IMR-90 (cell line): ENCODE measurements around the gene WDR89. TPM values are rescaled to one million over a fixed set of nuclear protein-coding genes. Genes with fewer than 3 reads are reported as not detected.

ENCODE experiments used
- ATAC-seq: fragments of 200-7000 bp; cut with Tn5 transposase; 2 replicates; pipeline ENCODE4 v1.9.1; 2020; ENCODE audit warnings: low read depth, mild to moderate bottlenecking, moderate library complexity
- BruUV-seq: library from RNA; stranded (reverse); fragments of 400-500 nt; replicated peaks from 2 replicates; lab custom pipeline; 2021; lab: Mats Ljungman, UMichigan
- CTCF ChIA-PET: fragments of 300-600 bp; formaldehyde crosslinking; extraction: SDS; loops from one replicate; lab custom pipeline; 2021; ENCODE audit warnings: antibody characterized with exemption; lab: Yijun Ruan, JAX
- POLR2A ChIA-PET: fragments of 300-600 bp; sonication (Branson Sonifier 250); formaldehyde crosslinking; loops from one replicate; lab custom pipeline; 2022; ENCODE audit warnings: antibody characterized with exemption; ENCODE audit not compliant: unreplicated experiment; lab: Charles Lee
- DNase-seq: peaks from one replicate; pipeline ENCODE4 v3.0.0; 2013
- H2AFZ ChIP-seq: replicated peaks from 2 replicates; pipeline ENCODE3; 2013; ENCODE audit warnings: low read length, mild to moderate bottlenecking; ENCODE audit not compliant: poor library complexity
- H2AK5ac ChIP-seq: 2 replicates; pipeline ENCODE4 v1.6.1; 2013; ENCODE audit warnings: low read depth, low read length, inconsistent platforms
- H2AK9ac ChIP-seq: replicated peaks from 2 replicates; pipeline ENCODE3; 2013; ENCODE audit warnings: mild to moderate bottlenecking, low read depth, low read length, moderate library complexity; ENCODE audit not compliant: poor library complexity
- H2BK120ac ChIP-seq: 2 replicates; pipeline ENCODE4 v1.6.1; 2013; ENCODE audit warnings: low read depth, low read length, inconsistent platforms
- H2BK15ac ChIP-seq: 3 replicates; pipeline ENCODE4 v1.6.1; 2013; ENCODE audit warnings: low read depth, low read length, inconsistent platforms
- H2BK20ac ChIP-seq: 2 replicates; pipeline ENCODE4 v1.6.1; 2013; ENCODE audit warnings: low read depth, mild to moderate bottlenecking, inconsistent platforms, low read length, moderate library complexity
- H2BK5ac ChIP-seq: 2 replicates; pipeline ENCODE4 v1.6.1; 2013; ENCODE audit warnings: mild to moderate bottlenecking, low read depth, low read length, inconsistent platforms; ENCODE audit not compliant: poor library complexity, severe bottlenecking
- H3K14ac ChIP-seq: replicated peaks from 2 replicates; pipeline ENCODE4 v1.6.1; 2013; ENCODE audit warnings: low read depth, low read length, inconsistent platforms
- H3K18ac ChIP-seq: 2 replicates; pipeline ENCODE4 v1.6.1; 2013; ENCODE audit warnings: low read depth, low read length, control low read depth
- H3K23ac ChIP-seq: 2 replicates; pipeline ENCODE4 v1.6.1; 2013; ENCODE audit warnings: low read depth, low read length, inconsistent platforms
- H3K27ac ChIP-seq: 2 replicates; pipeline ENCODE4 v1.5.1; 2013; ENCODE audit warnings: mild to moderate bottlenecking, control low read depth, low read length; ENCODE audit not compliant: insufficient read depth
- H3K27me3 ChIP-seq: 2 replicates; pipeline ENCODE4 v1.6.1; 2013; ENCODE audit warnings: low read length; ENCODE audit not compliant: control insufficient read depth, insufficient read depth
- H3K36me3 ChIP-seq: 2 replicates; pipeline ENCODE4 v1.6.1; 2013; ENCODE audit warnings: low read length, mixed read lengths; ENCODE audit not compliant: control insufficient read depth, insufficient read depth
- H3K4ac ChIP-seq: 2 replicates; pipeline ENCODE4 v1.6.1; 2013; ENCODE audit warnings: low read depth, low read length, inconsistent platforms
- H3K4me1 ChIP-seq: 2 replicates; pipeline ENCODE4 v1.6.1; 2013; ENCODE audit warnings: low read length, mixed read lengths; ENCODE audit not compliant: control insufficient read depth, insufficient read depth
- H3K4me2 ChIP-seq: 2 replicates; pipeline ENCODE4 v1.6.1; 2013; ENCODE audit warnings: low read depth, mild to moderate bottlenecking, control low read depth, low read length, moderate library complexity
- H3K4me3 ChIP-seq: 2 replicates; pipeline ENCODE4 v1.5.1; 2013; ENCODE audit warnings: low read depth, mild to moderate bottlenecking, control low read depth, low read length, moderate library complexity; ENCODE audit not compliant: insufficient read depth
- H3K56ac ChIP-seq: 2 replicates; pipeline ENCODE4 v1.6.1; 2013; ENCODE audit warnings: low read length, inconsistent platforms; ENCODE audit not compliant: insufficient read depth; ENCODE audit errors: extremely low read depth
- H3K79me1 ChIP-seq, 2 experiments: 2 replicates each; pipeline ENCODE4 v1.6.1; 2013; ENCODE audit warnings: low read length in 2 of 2, inconsistent platforms in 1 of 2, low read depth in 1 of 2
- H3K9ac ChIP-seq: 2 replicates; pipeline ENCODE4 v1.6.1; 2013; ENCODE audit warnings: low read depth, low read length, control low read depth
- H3K9me1 ChIP-seq: 2 replicates; pipeline ENCODE4 v1.6.1; 2013; ENCODE audit warnings: low read length, inconsistent platforms; ENCODE audit not compliant: insufficient read depth
- H3K9me3 ChIP-seq: 2 replicates; pipeline ENCODE4 v1.6.1; 2013; ENCODE audit warnings: low read length; ENCODE audit not compliant: control insufficient read depth, insufficient read depth
- H4K20me1 ChIP-seq: 2 replicates; pipeline ENCODE4 v1.6.1; 2013; ENCODE audit warnings: low read length, inconsistent platforms; ENCODE audit not compliant: insufficient read depth
- H4K5ac ChIP-seq: 2 replicates; pipeline ENCODE4 v1.6.1; 2013; ENCODE audit warnings: mild to moderate bottlenecking, low read depth, low read length, control low read depth
- H4K8ac ChIP-seq, 2 experiments: 2 replicates each; pipeline ENCODE4 v1.6.1; 2013; ENCODE audit warnings: low read depth in 2 of 2, low read length in 2 of 2, control low read depth in 1 of 2, inconsistent platforms in 1 of 2
- H4K91ac ChIP-seq: 2 replicates; pipeline ENCODE4 v1.6.1; 2013; ENCODE audit warnings: low read depth, low read length, inconsistent platforms; ENCODE audit not compliant: insufficient read depth
- BHLHE40 ChIP-seq: fragments of 150-350 bp; IDR thresholded peaks from 2 replicates; pipeline ENCODE4 v1.6.1; 2016; ENCODE audit warnings: mild to moderate bottlenecking, low read depth, low read length
- CEBPB ChIP-seq: IDR thresholded peaks from 2 replicates; pipeline ENCODE4 v1.6.1; 2012; ENCODE audit warnings: low read depth, low read length, improper control_type of control experiment
- CHD1 ChIP-seq: IDR thresholded peaks from 2 replicates; pipeline ENCODE4 v1.6.1; 2012; ENCODE audit warnings: low read depth, low read length, improper control_type of control experiment
- CTCF ChIP-seq: conservative IDR thresholded peaks from 2 replicates; pipeline ENCODE4 v1.5.1; 2012; ENCODE audit warnings: mild to moderate bottlenecking, low read depth, low read length, improper control_type of control experiment
- ELK1 ChIP-seq: fragments of 150-350 bp; IDR thresholded peaks from 2 replicates; pipeline ENCODE4 v1.6.1; 2016; ENCODE audit warnings: low read depth, mild to moderate bottlenecking, low read length, moderate library complexity, borderline replicate concordance
- FOS ChIP-seq: fragments of 150-350 bp; IDR thresholded peaks from 2 replicates; pipeline ENCODE4 v1.6.1; 2016; ENCODE audit warnings: low read depth, low read length
- MAFK ChIP-seq: IDR thresholded peaks from 2 replicates; pipeline ENCODE4 v1.6.1; 2012; ENCODE audit warnings: low read depth, low read length, improper control_type of control experiment
- MAZ ChIP-seq: IDR thresholded peaks from 2 replicates; pipeline ENCODE4 v1.6.1; 2012; ENCODE audit warnings: low read depth, mild to moderate bottlenecking, low read length, improper control_type of control experiment, moderate library complexity, borderline replicate concordance
- MXI1 ChIP-seq: IDR thresholded peaks from 2 replicates; pipeline ENCODE4 v1.6.1; 2012; ENCODE audit warnings: low read depth, mild to moderate bottlenecking, low read length, moderate library complexity, borderline replicate concordance
- NFE2L2 ChIP-seq: fragments of 150-350 bp; IDR thresholded peaks from 2 replicates; pipeline ENCODE4 v1.6.1; 2016; ENCODE audit warnings: low read depth, mild to moderate bottlenecking, low read length
- POLR2A ChIP-seq: IDR thresholded peaks from 2 replicates; pipeline ENCODE4 v1.6.1; 2012; ENCODE audit warnings: mild to moderate bottlenecking, low read depth, low read length
- RAD21 ChIP-seq: IDR thresholded peaks from 2 replicates; pipeline ENCODE4 v1.6.1; 2012; ENCODE audit warnings: low read length, improper control_type of control experiment
- RCOR1 ChIP-seq: IDR thresholded peaks from 2 replicates; pipeline ENCODE4 v1.6.1; 2012; ENCODE audit warnings: mild to moderate bottlenecking, low read length, improper control_type of control experiment; ENCODE audit not compliant: insufficient replicate concordance
- RFX5 ChIP-seq: IDR thresholded peaks from 2 replicates; pipeline ENCODE4 v1.8.0; 2012; ENCODE audit warnings: low read depth, mild to moderate bottlenecking, low read length, moderate library complexity
- SMC3 ChIP-seq: fragments of 150-350 bp; IDR thresholded peaks from 2 replicates; pipeline ENCODE4 v1.6.1; 2016; ENCODE audit warnings: low read depth, mild to moderate bottlenecking, antibody characterized with exemption, low read length, moderate library complexity
- USF2 ChIP-seq: fragments of 150-350 bp; IDR thresholded peaks from 2 replicates; pipeline ENCODE4 v1.6.1; 2017; ENCODE audit warnings: mild to moderate bottlenecking, antibody characterized with exemption, low read length, low read depth
- WGBS, 2 experiments: methylation state at CpG; one replicate each; pipeline versions ENCODE4 v1.1.5 to v1.1.7; 2013; ENCODE audit warnings: missing lambda C conversion rate in 2 of 2; ENCODE audit not compliant: insufficient read length in 1 of 2; ENCODE audit errors: extremely low coverage in 2 of 2; 5-methylcytosine and 5-hydroxymethylcytosine counted together
- dilution Hi-C: fragments of 300-500 bp; cut with HindIII; formaldehyde crosslinking; loops from one replicate; pipeline ENCODE4 v1.14.3; 2018; ENCODE audit warnings: low sequenced_read_pairs; ENCODE audit not compliant: unreplicated experiment
- in situ Hi-C: fragments of 300-500 bp; cut with MboI; formaldehyde crosslinking; loops from 3 replicates; pipeline ENCODE4 v1.14.3; 2019; ENCODE audit warnings: low sequenced_read_pairs, inconsistent platforms, mixed read lengths
- intact Hi-C: fragments of 100-400 bp; cut with micrococcal nuclease; formaldehyde crosslinking; loops from 2 replicates; pipeline ENCODE4 v1.10.0; 2022
- polyA plus RNA-seq, 3 experiments: library from polyadenylated mRNA; depleted of rRNA; stranded (reverse); fragments of >200 nt; gene quantifications; 2 replicates each; pipeline ENCODE4 v1.2.3, GENCODE V29; 2012; ENCODE audit warnings: low replicate concordance in 1 of 3
- total RNA-seq: library from RNA; depleted of rRNA; stranded (reverse); fragments of >200 nt; gene quantifications from 2 replicates; pipeline ENCODE4 v1.2.3, GENCODE V29; 2012

The WDR89 gene
- total and polyA plus RNA-seq, 2 of the 4 experiments (the other 2 are of a cell fraction), result 4.3 to 10.2 TPM

- H3K36me3 ChIP-seq, result no peaks in the 10 kb centered on the region
- no TSS peak for BruUV-seq
- H2AK5ac ChIP-seq, result no peak overlapping the region
- no peak overlapping the region for H3K14ac ChIP-seq
- TF ChIP-seq MAFK (no peak), CTCF (no peak), RAD21 (no peak), MAZ (no peak), FOS (no peak), RCOR1 (no peak), BHLHE40 (no peak), POLR2A (no peak), ELK1 (no peak), MXI1 (no peak), NFE2L2 (no peak), CEBPB (no peak), USF2 (no peak), SMC3 (no peak), CHD1 (no peak), RFX5 (no peak)
- WGBS, 2 experiments, result no CpG with 5 or more reads among the region's 1 CpG
- H2BK5ac ChIP-seq, result no peak overlapping the region
- H2BK120ac ChIP-seq, result no peak overlapping the region
- no peak overlapping the region for H3K18ac ChIP-seq
- H2AFZ ChIP-seq, result peak overlapping the region; percentile 65
- DNase-seq, result no peak
- intact Hi-C loops, result no loop called here
- H2BK20ac ChIP-seq, result no peak overlapping the region
- H3K79me1 ChIP-seq, result no peaks in the 10 kb centered on the region
- no peak overlapping the region for H3K9ac ChIP-seq
- H4K5ac ChIP-seq, result no peak overlapping the region
- H3K27ac ChIP-seq, result no peak overlapping the region
- H4K20me1 ChIP-seq, result no peaks in the 10 kb centered on the region
- ChIA-PET POLR2A (no interaction called here), CTCF (no interaction called here)
- dilution Hi-C loops, result no loop called here
- no peak overlapping the region for H2AK9ac ChIP-seq
- no peak overlapping the region for H3K4me2 ChIP-seq
- peaks cover 4% of the 10 kb centered on the region; the same call in 1 of the 2 replicates for H3K27me3 ChIP-seq
- H3K56ac ChIP-seq, result no peak overlapping the region
- H4K8ac ChIP-seq, result no peak overlapping the region
- H4K91ac ChIP-seq, result no peak overlapping the region
- H3K23ac ChIP-seq, result no peak overlapping the region
- no peaks in the 10 kb centered on the region for H3K4me1 ChIP-seq
- no peak overlapping the region for H3K4ac ChIP-seq
- ATAC-seq, result peak; percentile 27; the same call in 1 of the 2 replicates
- H3K4me3 ChIP-seq, result no peak overlapping the region
- in situ Hi-C loops, result loop anchor here (25.0 kb wide), 1 partner anchor 1402 kb away; no protein-coding TSS in a partner anchor
- no peaks in the 10 kb centered on the region for H3K9me3 ChIP-seq
- H2BK15ac ChIP-seq, result no peak overlapping the region
- no peaks in the 10 kb centered on the region for H3K9me1 ChIP-seq
Measured at GRCh38 chr14:63564318-63564717, 77.4 kb downstream of the WDR89 start.
